Left renal pelvis (tissue), 4 donors: ENCODE data around the gene DLD. TPM values are rescaled to one million over a fixed set of nuclear protein-coding genes. Genes with fewer than 3 reads are reported as not detected.
"Not testable (repeated sequence)": the region's sequence is repeated elsewhere in the genome, so short reads cannot be mapped to it uniquely, and the experiment has no call there.

Experiments
- DNase-seq, 4 donors: peaks; one replicate each; pipeline ENCODE4 v3.0.0-alpha.2; 2013; ENCODE audit warnings: low read depth in 4 of 4, low spot score in 3 of 4
- polyA plus RNA-seq, 4 donors: library from polyadenylated mRNA; unstranded; fragments of 120-200 nt; gene quantifications; one replicate each; pipeline ENCODE4 v1.2.1, GENCODE V29; 2013; ENCODE audit not compliant: insufficient read length in 4 of 4

The DLD gene, protein sequence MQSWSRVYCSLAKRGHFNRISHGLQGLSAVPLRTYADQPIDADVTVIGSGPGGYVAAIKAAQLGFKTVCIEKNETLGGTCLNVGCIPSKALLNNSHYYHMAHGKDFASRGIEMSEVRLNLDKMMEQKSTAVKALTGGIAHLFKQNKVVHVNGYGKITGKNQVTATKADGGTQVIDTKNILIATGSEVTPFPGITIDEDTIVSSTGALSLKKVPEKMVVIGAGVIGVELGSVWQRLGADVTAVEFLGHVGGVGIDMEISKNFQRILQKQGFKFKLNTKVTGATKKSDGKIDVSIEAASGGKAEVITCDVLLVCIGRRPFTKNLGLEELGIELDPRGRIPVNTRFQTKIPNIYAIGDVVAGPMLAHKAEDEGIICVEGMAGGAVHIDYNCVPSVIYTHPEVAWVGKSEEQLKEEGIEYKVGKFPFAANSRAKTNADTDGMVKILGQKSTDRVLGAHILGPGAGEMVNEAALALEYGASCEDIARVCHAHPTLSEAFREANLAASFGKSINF
- 100 to 1,000 TPM in 3 of 4 donors, 10 to 100 TPM in 1; 68.2 to 146 (median 118) TPM for polyA plus RNA-seq

DNA sequence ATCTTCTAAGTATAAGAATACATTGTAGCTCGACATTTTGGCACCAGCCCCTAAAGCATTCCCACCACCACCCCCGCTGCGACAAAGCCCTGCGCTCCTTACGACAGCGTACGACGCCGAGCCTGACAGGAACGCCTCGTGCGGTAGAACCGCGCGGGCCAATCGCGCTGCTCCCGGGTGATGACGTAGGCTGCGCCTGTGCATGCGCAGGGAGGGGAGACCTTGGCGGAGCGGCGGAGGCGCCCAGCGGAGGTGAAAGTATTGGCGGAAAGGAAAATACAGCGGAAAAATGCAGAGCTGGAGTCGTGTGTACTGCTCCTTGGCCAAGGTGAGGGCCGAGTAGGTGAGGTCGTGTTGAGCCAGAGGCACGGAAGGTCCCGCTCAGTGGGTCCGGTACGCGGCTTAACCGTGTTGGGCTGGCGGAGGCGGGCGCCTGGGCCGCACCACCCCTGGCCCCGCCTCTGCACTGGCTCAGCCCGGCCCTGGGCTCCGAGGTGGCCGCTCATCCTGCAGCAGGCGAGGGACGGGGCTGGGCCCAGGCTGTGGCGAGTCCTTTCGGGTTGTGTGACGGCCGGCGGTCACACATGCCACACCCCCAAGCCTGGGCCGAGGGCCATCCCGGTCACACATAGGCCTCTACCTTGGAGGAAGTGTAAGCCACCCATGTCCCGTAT, at the start of gene DLD:
TSS of gene DLD (plus strand) at position 222 of the 674 bp plus-strand sequence. CDS start at position 290, 68 bp downstream.
- peak; percentile 80 to 88 (median 84) for DNase-seq

DNA sequence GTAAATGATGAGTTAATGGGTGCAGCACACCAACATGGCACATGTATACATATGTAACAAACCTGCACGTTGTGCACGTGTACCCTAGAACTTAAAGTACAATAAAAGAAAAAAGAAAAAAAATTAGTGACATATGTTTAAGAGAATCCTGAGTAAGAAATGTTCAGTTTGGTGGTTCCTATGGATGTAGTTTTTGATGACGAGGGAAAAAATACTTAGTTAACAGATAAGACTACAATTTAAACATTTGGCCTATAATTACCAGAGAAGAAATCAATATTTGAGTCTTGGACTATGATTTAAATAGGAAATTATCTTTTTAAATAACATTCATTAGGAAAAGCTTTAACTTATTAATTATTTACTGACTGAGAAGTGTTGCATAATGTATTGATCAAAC, 48.8 kb upstream of the DLD start:
- no peak for DNase-seq

DNA sequence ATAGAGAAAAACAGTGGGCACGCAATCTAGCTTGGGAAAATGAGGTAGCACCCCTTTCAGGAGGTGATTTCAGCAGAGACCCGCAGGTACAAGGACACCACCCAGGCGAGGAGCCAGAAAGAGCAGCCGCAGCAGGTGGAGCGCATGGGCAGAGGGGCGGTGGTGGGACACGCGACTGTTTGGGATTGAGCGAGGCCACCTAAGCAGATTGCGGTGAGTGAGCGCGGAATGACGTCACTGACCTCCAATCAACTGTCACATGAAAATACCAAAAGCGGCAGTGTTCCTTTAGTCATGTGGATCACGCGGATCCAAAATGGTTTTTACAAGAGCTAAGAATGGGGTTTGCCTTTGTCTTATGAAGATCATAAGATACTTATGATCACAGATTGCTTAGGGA, 47.8 kb upstream of the DLD start:
- no peak for DNase-seq

DNA sequence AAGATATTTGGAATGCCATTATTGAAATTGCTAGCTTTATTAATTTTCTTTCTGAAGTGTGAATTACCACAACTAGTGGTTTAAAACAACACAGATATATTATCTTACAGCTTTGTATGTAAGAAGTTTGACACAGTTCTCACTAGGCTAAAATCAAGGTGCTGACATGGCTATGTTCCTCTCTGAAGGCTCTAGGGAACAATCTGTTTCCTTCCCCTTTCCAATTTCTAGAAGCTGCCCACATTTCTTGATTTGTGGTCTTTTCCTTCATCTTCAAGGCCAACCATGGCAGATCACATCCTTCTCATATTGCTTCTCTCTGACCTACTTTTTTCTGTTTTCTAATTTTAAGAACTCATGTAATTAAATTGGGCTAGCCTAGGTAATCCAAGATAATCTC, 44.7 kb upstream of the DLD start:
- no peak for DNase-seq

DNA sequence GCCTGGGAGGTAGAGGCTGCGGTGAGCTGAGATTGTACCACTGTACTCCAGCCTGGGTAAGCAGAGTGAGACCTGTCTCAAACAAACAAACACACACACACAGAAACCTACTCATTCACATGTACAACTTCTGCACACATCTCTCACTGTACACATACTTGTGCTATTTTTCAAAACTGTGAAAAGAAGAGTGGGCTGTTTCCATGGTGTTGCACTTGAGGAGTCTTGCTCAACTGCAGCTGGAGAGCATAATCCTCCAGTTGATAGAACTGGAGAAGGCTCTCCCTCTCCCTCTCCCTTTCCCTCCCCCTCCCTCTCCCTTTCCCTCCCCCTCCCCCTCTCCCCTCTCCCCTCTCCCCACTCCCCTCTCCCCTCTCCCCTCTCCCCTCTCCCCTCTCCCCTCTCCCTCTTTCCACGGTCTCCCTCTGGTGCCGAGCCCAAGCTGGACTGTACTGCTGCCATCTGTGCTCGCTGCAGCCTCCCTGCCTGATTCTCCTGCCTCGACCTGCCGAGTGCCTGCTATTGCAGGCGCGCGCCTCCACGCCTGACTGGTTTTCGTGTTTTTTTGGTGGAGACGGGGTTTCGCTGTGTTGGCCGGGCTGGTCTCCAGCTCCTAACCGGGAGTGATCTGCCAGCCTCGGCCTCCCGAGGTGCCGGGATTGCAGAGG, 43.7 kb upstream of the DLD start:
- no peak for DNase-seq

DNA sequence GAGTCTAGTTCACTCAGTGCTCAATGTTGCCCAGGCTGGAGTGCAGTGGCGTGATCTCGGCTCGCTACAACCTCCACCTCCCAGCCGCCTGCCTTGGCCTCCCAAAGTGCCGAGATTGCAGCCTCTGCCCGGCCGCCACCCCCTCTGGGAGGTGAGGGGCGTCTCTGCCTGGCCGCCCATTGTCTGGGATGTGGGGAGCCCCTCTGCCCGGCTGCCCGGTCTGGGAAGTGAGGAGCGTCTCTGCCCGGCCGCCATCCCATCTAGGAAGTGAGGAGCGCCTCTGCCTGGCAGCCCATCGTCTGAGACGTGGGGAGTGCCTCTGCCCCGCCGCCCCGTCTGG, 43.2 kb upstream of the DLD start:
- DNase-seq: not testable (repeated sequence)

DNA sequence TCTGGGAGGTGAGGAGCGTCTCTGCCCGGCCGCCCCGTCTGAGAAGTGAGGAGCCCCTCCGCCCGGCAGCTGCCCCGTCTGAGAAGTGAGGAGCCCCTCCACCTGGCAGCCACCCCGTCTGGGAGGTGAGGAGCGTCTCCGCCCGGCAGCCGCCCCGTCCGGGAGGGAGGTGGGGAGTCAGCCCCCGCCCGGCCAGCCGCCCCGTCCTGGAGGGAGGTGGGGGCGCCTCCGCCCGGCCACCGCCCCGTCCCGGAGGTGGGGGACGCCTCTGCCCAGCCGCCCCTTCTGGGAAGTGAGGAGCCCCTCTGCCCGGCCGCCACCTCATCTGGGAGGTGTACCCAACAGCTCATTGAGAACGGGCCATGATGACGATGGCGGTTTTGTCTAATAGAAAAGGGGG, 42.8 kb upstream of the DLD start:
- DNase-seq: not testable (repeated sequence)

DNA sequence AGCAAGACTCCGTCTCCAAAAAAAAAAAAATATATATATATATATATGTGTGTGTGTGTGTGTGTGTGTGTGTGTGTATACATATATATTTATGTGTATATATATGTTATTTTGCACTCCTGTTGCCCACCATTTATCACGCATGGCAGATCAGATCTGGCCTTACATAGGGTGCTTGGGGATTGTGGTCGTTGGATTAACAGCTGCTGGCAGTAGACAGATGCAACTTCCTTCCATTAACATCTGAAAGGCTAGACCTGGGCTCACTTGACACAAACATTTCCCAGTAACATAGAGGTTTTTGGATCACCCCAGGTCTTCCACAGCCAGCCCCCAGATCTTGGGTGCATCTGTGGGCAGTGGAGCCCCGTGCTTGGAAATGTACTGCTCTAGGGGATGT, 40.8 kb upstream of the DLD start:
- no peak for DNase-seq

DNA sequence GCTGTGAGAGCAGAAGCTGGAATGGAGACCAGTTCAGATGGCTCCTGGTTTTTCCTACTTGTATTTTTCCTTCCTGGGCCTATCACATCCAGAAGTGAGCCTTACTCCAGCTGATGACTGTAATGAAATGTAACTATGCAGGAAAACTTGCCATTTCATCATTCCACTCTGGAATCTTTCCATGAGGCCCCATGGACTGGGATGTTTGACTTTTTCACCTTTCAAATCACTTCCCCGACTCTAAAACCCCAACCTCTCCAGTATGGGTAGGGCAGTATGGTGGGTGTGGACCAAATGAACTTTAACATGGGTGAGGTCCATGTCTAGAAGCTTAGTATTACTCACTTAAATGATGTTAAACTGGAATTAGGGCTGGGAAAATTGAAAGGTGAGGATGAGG, 40.3 kb upstream of the DLD start:
- DNase-seq: no peak

DNA sequence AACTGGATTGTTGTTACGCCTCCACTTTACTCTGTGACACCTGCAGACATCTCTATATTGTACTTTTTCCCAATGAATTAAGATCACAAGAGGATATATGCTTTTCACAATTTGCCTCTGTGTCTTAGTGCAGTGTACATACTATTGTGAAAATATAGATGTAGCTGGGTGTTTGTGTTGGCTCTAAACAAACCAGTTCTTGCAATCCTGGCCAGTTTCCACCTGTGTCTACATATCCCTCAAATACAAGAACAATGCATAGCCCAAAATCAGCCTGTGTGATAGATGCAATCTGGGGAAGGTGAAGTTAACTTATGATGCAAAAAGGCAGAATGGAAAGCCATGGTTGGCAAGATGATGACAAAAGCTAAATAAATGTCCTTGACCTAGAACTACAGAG, 36.5 kb upstream of the DLD start:
- no peak for DNase-seq

DNA sequence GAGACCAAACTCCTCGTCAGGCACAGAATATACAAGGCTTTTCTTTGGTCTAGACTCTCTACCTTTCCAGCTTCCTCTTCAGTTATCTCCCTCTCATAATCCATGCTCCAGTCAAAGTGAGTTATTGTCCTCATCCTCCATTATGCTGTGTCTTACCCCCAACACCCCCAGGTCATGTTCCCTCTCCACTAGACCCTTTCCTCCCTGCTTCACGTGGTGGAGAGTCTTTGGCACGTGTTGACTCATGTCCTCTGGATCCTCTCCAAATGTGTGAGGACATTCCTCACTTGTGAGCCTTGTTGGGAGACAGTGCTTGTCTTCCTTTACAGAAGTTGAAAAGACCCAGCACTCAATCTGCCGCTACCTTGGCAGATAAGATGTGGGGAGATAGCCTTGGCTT, 36.0 kb upstream of the DLD start:
- no peak for DNase-seq

DNA sequence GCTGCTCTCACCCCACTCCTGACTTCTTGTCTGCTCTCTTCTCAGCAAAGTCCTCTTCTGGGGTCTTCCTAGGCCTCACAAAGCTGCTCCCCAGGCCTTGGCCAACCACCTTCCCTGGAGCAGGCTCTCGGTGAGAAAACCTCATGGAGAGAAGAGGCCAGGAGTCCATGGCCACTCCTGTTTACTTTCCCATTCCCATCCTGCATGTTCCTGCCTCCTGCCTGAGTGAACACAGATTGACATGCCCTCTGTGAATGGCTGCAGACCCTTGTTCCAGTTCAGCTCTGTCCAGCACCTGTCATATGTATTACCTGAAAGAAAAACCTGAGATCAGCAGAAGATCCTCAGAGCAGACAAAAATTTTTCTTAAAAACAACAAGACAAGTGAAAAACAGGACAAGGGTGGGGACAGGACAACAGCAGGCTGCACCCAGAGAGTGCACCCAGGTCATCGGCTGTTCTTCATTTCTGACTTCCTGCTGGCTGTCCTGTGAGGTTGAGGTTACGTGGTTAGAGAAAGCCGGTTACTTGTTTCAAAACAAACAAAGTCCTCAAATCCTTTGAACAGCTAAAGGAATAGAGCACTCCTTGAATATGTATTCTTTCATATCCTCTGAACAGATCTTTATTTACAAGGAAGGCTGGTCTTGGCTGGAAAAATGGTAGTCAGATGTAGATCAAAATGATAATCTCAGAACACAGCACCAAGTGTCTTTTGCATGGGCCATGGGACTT, 34.0 kb upstream of the DLD start:
- no peak for DNase-seq

DNA sequence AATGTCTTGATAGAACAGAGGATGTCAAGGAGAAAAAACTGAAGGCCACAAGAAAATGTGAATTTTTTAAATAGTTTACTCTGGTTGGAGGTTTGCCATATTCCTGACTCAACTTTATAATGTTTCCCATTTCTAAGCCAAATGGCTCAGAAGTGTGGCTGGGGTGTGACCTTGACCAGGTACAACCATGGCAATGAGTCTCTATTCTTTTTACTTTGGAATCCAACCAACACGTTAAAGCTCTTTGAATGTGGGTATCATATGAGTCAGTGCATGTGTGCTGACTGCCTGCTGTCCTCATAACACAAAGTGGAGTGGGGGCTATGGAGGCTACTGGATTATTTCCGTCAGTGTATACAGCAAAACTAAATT, 33.5 kb upstream of the DLD start:
- no peak for DNase-seq

DNA sequence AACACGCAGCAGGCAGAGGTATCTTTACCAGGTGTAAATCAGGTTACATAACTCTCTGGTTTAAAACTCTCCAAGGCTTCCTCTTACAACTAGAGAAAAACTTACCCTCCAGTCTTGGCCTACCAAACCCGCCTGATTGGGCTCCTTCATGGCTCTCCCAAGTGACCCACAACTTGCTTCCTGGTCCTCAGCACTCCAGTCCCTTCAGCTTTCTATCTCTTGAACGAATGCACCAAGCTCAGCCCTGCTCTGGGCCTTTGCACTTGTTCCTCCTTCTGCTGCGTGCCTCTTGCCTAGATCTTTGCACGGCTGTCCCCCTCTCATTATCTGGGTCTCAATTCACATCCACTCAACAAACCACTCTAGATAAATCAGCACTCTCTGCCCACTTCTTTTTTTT, 32.7 kb upstream of the DLD start:
- DNase-seq: no peak

DNA sequence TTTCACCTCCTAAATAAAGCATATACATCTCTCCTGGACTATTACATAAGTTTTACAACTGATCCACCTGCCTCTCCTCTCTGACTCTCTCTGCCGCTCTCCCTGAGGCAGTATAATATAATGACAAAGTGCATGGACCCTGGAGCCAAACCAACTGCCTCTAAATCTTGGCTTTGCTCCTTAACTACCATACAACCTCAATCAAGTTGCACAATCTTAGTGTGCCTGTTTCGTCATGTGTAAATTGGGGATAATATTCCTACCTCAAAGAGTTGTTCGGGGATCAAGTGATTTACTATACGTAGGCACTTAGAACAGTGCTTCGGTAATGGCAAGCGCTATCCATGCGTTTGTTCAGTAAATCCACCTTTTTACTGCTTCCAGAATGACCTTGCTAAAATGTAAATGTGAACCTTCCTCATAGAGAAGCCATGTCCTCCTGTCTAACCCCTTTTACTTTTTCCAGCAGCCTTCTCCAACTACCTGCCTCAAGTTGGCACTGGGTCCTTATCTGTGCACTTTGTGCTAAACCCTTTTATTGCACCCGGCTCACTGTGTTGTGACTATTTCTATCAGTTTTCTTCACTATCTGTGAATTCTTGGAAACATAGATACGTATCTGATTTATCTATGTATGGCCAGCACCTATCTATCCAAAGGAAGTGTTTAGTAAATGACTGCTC, 30.6 kb upstream of the DLD start:
- DNase-seq: no peak

DNA sequence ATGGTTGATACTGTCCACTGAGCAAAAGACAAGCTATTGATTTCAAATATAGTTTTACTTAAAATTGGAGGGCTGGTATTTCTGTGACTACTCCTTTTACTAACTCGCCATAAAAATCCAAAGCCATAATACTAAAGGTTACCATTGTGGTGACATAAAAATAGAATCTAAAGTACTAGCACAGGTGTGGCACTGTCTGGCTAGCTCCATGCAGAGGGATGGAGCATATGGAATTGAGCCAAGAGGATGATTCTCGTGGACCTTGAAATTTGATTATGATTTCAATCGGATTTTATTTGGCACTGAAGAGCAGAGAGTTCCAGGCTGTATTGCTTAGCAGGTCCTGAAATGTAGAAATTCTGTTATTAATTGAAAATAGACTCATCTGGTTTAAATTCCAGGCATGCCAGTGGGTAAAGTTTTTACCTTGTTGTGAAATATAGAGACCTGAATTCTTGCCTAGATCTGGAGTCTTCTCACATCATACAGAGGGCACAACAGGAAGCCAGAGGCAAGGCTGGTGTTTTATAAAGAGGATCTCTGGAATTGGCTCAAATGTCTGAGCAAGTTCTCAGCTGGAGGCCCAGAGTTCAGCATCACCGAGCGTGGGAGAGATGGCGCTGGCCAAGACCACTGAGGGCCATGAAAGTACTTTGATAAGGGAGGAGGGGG, 29.9 kb upstream of the DLD start:
- no peak for DNase-seq

DNA sequence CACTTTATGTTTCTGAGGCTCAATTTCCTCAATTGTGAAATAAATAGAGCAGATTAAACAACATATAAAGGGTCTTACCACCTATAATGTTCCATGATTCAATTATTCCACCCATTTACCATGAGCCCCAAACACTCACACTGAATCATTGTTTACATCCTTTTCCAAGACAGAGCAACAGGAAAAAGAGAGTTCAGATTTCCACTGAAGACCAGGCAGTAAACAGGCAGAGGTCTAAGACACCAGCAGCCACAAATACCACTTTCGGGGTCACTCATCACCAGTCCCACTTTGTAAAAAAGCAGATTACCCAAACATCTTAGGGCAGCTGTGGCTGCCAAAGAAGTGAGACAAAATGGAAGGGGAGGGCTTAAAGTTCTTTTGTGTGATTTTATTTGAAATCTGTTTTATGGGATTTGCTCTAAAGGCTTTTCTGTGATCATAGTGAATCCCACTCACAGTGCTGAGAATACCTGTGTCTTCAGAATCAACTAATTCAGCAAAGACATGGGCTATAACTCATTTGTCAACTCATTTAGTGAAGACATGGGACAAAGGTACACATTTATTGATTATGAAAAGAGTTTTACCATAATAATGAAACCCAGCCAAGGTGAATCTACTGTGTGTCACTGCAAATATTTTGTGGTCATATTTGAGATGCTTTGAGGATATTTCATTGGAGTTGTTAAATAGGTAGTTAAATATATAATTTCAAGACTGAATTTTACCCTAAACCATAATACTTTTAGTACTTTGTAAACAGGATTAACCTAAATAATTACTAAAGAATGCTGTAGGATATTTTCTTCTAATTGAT, 24.8 kb upstream of the DLD start:
- DNase-seq: no peak

DNA sequence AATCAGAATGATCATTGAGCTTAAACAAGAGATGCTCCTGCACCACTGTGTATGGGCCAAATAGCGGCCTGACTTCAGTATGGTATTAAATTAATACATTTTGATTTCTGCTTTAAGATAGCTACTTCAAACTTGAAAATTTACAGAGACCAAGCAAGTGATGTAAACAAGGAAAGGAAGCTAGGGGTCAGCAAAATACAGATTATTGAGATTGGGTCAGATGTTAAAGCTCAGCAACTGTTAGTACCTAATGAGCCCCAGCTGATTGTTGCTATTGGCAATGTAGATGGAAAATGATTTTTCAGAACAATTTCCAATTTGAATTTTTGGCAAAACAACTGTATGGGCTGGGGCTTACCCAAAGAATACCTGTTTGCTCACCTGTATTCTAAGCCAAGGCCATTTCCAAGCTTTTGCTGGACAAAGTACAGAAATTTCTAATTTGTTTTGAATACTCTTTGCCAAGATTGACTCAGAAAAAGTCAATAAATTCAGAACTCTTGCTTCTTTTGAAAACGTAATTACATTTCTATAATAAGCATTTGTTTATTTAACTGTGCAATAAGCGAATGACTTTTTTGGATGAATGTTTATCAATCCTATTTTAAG, 23.0 kb upstream of the DLD start:
- DNase-seq: no peak
